Progenitor cell of endocrine pancreas (in vitro differentiated cells): Measurements from ENCODE around the gene SMG1. TPM values are rescaled to one million over a fixed set of nuclear protein-coding genes. Genes with fewer than 3 reads are reported as not detected.
A peak's percentile ranks its signal among the peaks of the same experiment; 100 is the strongest.

Experiments used
- DNase-seq: peaks from one replicate; pipeline ENCODE4 v3.0.0; 2021; ENCODE audit warnings: low spot score; ENCODE audit not compliant: unreplicated experiment
- H3K27ac Mint-ChIP-seq: 2 replicates; pipeline ENCODE4 v1.8.0; 2021; ENCODE audit warnings: mild to moderate bottlenecking, moderate library complexity, mixed read lengths
- H3K27me3 Mint-ChIP-seq: 2 replicates; pipeline ENCODE4 v1.8.0; 2021; ENCODE audit warnings: mixed read lengths
- H3K36me3 Mint-ChIP-seq: 2 replicates; pipeline ENCODE4 v1.8.0; 2022; ENCODE audit warnings: mixed read lengths; ENCODE audit not compliant: insufficient read depth
- H3K4me1 Mint-ChIP-seq: 2 replicates; pipeline ENCODE4 v1.8.0; 2021; ENCODE audit warnings: low read depth, mixed read lengths
- H3K4me3 Mint-ChIP-seq: 2 replicates; pipeline ENCODE4 v1.8.0; 2021; ENCODE audit warnings: low read depth, mild to moderate bottlenecking, moderate library complexity, mixed read lengths
- H3K9me3 Mint-ChIP-seq: 2 replicates; pipeline ENCODE4 v1.8.0; 2021; ENCODE audit warnings: low read depth, mixed read lengths
- total RNA-seq: library from RNA; stranded (reverse); gene quantifications from 2 replicates; pipeline ENCODE4 v1.2.1, GENCODE V29; 2021
- TF ChIP-seq, protein P1 (sequence below): fragments of 200-600 bp; sonication (generic); IDR thresholded peaks from one replicate; pipeline ENCODE4 v1.5.0; 2021; ENCODE audit warnings: antibody characterized with exemption, mild to moderate bottlenecking; ENCODE audit not compliant: unreplicated experiment

SMG1 gene
- total RNA-seq, 1 donor from 2014 or later = 113 TPM

DNA sequence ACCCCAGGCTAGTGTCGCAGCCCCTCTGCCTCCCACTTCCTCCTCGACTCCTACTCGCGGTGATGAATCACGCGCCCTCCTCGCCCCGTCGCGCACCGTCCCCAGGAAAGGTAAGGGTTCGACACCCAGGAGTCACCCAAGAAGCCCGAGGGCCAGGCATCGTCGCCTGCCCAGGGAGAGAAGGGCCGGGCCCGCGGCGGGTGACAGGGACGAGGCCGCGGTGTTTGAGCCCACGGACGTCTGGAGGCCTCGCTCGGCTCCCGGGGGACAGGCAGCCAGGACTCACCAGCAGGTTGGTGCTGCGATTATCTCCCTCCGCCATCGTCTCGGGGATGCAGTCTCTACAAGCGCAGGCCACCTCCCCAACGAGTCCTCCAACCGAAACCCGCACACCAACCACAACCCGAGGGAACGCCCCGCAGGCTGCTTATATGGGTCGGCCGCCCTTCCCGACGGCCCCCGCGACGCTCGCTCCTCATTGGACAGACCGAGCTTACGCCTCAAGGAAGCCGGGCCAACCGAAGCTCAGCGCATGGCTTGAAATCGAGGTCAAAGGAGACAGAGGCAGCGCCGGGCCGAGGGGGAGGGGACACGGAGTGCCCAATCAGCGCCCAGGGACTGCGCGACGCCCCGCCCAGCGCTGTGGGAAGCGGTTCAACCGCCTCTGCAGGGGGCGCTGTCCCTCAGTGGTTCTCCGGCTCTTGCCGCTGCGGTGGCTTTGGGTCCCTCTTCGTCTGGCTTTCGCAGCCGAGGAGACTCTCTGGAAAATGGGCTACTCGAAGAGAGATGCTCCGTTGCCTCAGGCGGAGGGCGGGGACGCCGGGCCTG lies 124.8 kb downstream of the SMG1 start, which contains the start of gene ARL6IP1:
ARL6IP1 (minus strand) TSS at position 405 of the 828 bp plus-strand sequence; CDS start at position 322, 83 bp downstream.
- H3K4me3 Mint-ChIP-seq = peak within 1 kb of the TSS; percentile 94
- DNase-seq = peak; percentile 95
- H3K27me3 Mint-ChIP-seq = no peaks in the 10 kb centered on the region
- peaks cover 20% of the 10 kb centered on the region for H3K4me1 Mint-ChIP-seq
- peaks cover 12% of the 10 kb centered on the region for H3K36me3 Mint-ChIP-seq
- H3K27ac Mint-ChIP-seq = peak within 1 kb of the TSS; percentile 98
- H3K9me3 Mint-ChIP-seq = no peaks in the 10 kb centered on the region
- TF ChIP-seq, protein P1, sequence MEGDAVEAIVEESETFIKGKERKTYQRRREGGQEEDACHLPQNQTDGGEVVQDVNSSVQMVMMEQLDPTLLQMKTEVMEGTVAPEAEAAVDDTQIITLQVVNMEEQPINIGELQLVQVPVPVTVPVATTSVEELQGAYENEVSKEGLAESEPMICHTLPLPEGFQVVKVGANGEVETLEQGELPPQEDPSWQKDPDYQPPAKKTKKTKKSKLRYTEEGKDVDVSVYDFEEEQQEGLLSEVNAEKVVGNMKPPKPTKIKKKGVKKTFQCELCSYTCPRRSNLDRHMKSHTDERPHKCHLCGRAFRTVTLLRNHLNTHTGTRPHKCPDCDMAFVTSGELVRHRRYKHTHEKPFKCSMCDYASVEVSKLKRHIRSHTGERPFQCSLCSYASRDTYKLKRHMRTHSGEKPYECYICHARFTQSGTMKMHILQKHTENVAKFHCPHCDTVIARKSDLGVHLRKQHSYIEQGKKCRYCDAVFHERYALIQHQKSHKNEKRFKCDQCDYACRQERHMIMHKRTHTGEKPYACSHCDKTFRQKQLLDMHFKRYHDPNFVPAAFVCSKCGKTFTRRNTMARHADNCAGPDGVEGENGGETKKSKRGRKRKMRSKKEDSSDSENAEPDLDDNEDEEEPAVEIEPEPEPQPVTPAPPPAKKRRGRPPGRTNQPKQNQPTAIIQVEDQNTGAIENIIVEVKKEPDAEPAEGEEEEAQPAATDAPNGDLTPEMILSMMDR = peak; percentile 92

DNA sequence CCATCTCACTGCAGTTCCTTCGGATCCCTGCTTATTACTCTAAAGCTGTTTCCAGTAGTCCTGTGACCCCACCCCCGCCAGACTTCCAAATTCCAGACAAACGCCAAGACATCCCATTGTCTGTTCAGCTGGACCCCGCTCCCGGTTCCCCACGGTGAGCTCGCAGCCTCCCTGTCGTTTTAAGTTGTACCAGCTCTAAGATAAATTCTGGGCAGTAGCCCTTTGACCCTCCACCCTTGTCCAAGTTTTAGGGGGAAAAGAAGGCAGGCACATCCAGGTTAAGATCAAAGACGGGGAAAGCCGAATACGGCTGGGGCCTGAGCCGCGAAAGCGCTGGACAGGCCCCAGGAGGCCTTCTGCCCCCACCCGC lies 125.4 kb downstream of the SMG1 start:
- Mint-ChIP-seq H3K27ac (peak overlapping the region; percentile 98), H3K27me3 (no peaks in the 10 kb centered on the region), H3K9me3 (no peaks in the 10 kb centered on the region), H3K4me3 (peak overlapping the region; percentile 94), H3K36me3 (peaks cover 10% of the 10 kb centered on the region), H3K4me1 (peaks cover 23% of the 10 kb centered on the region)
- DNase-seq = no peak
- TF ChIP-seq, protein P1 = no peak

DNA sequence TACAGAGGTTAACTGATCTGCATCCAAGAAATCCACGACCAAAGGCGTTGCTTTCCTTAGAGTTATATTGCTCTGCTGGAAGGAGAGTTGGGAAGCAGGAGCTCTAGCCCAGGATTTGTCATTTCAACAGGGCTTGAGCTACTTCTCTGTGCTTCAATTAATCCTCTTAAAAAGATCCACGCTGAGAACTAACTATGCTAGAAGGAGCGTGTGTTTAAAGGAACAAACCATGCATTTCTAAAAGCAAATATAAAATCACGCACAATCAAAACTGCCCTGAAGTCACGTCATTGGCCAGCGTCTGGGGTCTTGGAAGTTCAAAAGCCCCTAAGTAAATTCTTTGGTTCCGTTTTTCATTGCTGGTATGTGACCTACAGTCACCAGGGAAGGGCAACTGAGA lies 125.9 kb downstream of the SMG1 start:
- Mint-ChIP-seq H3K9me3 (no peaks in the 10 kb centered on the region), H3K27ac (peak overlapping the region; percentile 98), H3K27me3 (no peaks in the 10 kb centered on the region), H3K36me3 (peaks cover 12% of the 10 kb centered on the region), H3K4me3 (peak overlapping the region; percentile 94), H3K4me1 (peaks cover 23% of the 10 kb centered on the region)
- no peak for DNase-seq
- TF ChIP-seq, protein P1 = no peak

DNA sequence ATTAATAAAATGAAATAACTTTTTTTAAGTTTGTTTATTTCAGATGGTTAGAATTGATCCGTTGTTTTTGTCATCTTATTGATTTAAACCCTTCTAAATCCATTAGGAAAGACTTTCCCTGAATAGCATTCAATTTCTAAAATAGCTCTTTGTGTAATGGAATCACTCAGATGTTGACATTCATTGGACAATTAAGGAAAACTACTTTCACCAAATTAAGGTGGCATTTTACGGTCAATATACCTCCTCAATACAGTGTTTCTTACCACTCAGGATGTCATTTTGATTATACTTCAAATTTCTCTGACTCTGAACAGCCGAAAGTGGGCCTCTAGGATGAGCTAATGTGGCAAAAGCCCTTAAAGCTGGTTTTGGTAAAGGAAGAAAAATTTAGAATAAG lies 126.7 kb downstream of the SMG1 start:
- peaks cover 13% of the 10 kb centered on the region for H3K36me3 Mint-ChIP-seq

DNA sequence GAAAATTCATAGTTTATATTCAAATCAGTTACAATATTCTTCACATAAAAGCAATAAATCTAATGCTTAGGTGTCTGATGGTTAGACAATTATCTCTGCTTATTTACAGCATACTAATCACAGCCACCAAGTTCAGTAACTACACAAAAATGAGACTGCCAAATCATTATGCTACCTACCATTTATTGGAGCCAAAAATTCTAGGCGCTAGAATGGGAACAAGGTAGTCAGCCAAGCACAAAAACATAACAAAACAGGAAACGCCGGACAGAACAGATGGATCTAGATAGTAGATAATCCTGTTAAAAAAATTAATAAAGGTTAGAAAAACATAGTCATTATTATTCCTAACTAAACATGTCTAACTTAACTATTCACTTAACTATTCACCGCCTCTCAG lies 128.5 kb downstream of the SMG1 start:
- Mint-ChIP-seq H3K36me3 (peaks cover 20% of the 10 kb centered on the region), H3K4me1 (peaks cover 23% of the 10 kb centered on the region), H3K4me3 (no peak overlapping the region), H3K27ac (no peak overlapping the region), H3K27me3 (no peaks in the 10 kb centered on the region), H3K9me3 (no peaks in the 10 kb centered on the region)
- TF ChIP-seq, protein P1 = no peak
- no peak for DNase-seq

More for the DNA sequence above, 126.7 kb downstream of the SMG1 start:
- Mint-ChIP-seq H3K4me3 (peak overlapping the region; percentile 94), H3K27ac (no peak overlapping the region), H3K27me3 (no peaks in the 10 kb centered on the region), H3K9me3 (no peaks in the 10 kb centered on the region), H3K4me1 (peaks cover 23% of the 10 kb centered on the region)
- TF ChIP-seq, protein P1 = no peak
- DNase-seq = no peak
